ENCODE measurements around the gene PGC. TPM values are rescaled to one million over a fixed set of nuclear protein-coding genes. Genes with fewer than 3 reads are reported as not detected.

The PGC gene
- total and polyA plus RNA-seq, 2 donors (not counting 3 experiments of a cell fraction or from before 2014, with no cell fraction given) = not detected

DNA sequence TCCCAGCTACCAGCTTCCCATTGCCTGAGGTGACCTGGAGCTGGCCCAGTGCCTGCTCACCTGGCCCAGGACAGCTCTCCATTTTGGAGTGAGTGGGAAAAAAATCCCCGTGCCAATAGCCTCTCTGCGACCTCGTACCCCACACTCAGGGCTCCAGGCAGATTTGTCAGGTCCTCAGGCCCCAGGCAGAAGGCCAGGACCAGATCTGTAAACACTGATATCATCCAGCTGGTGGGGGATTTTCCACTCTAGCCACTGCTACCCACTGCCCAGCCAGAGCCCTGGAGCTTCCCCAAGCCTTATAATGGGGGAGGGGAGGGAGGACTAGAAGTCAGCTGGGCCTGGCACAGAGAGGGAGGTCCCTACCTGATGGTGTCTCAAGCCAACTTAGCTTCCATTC, 1.3 kb upstream of the PGC start:
- Histone ChIP-seq H3K4me2 (ENCODE audit: insufficient read depth, low read length) (no peak overlapping the region), H3K9ac (replicated peaks; ENCODE audit: extremely low read depth, insufficient read depth, low read length) (no peak overlapping the region), H2AFZ (ENCODE audit: low read depth, low read length) (no peak overlapping the region), H3K4me3 (replicated peaks in 1 of 3; ENCODE audit: insufficient read depth in 1 of 3, low read depth in 1 of 3, low read length in 3 of 3) (no peak overlapping the region), H3K27me3 (ENCODE audit: control insufficient read depth in 2 of 2, insufficient read depth in 2 of 2, low read length in 2 of 2) (peaks cover under 1 to 3% of the 10 kb centered on the region in 2 experiments), H3K4me1 (ENCODE audit: control insufficient read depth, extremely low read depth, insufficient read depth, low read length) (no peaks in the 10 kb centered on the region), H3K36me3 (ENCODE audit: control insufficient read depth in 2 of 2, extremely low read depth in 1 of 2, insufficient read depth in 2 of 2, low read length in 2 of 2) (no peaks in the 10 kb centered on the region), H3K27ac (ENCODE audit: insufficient read depth, low read depth, low read length) (no peak overlapping the region), H3K9me3 (replicated peaks; ENCODE audit: control insufficient read depth, insufficient read depth, low read length) (no peaks in the 10 kb centered on the region), H4K20me1 (replicated peaks; ENCODE audit: control insufficient read depth, extremely low read depth, insufficient read depth, low read length) (no peaks in the 10 kb centered on the region), H3K9me1 (replicated peaks; ENCODE audit: control insufficient read depth, extremely low read depth, insufficient read depth, low read length) (no peaks in the 10 kb centered on the region), H3K79me2 (ENCODE audit: control insufficient read depth, insufficient read depth, low read length) (no peaks in the 10 kb centered on the region)
- ChIA-PET POLR2A (no interaction called here), CTCF (interaction anchor here (1.0 kb wide), 1 partner anchor 31 kb away, joined by 3 read pairs; the partner anchor contains the start of gene FRS3)
- intact Hi-C loops (cut with micrococcal nuclease) (no loop called here), dilution Hi-C loops (cut with MboI; ENCODE audit: extremely low pct_ligation_motif_present, low sequenced_read_pairs) (no loop called here)
- FAIRE-seq = no peak
- no TSS peak for BruUV-seq (replicated peaks)
- DNase-seq (ENCODE audit: low read depth, low spot score) = no peak
- TF ChIP-seq FOS (IDR thresholded peaks at IDR 0.05; ENCODE audit: borderline replicate concordance, insufficient read depth, low read length) = no peak

DNA sequence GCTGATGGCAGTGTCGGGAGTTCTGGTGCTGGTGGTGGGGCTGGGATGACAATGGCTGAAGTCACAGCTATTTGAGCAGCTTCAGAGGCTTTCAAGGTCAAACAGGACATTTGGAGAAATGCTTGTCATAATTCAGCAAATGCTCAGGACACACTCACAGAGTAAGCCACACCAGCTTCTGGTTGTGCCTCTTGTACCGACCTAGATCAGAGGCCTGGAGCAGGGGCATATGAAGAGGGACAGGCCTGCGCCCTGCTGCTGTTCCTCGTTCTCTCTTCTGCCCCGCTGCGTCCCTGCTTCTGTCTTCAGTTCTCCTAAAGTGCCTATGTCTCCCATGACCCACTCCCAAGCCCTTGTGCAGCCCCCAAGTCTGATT, 893 bp upstream of the PGC start:
- intact Hi-C loops (cut with micrococcal nuclease) (no loop called here), dilution Hi-C loops (cut with MboI; ENCODE audit: extremely low pct_ligation_motif_present, low sequenced_read_pairs) (no loop called here)
- H3K79me2 ChIP-seq (ENCODE audit: control insufficient read depth, insufficient read depth, low read length) = no peaks in the 10 kb centered on the region
- TF ChIP-seq POLR2A (IDR thresholded peaks at IDR 0.05; ENCODE audit: low read depth, low read length) (no peak), JUN (IDR thresholded peaks at IDR 0.05; ENCODE audit: borderline replicate concordance, insufficient read depth, insufficient read length, low read depth) (no peak), GATA2 (IDR thresholded peaks at IDR 0.05; ENCODE audit: insufficient read depth, insufficient read length, low read depth, low read length) (no peak)
- TF ChIP-seq, protein P1, sequence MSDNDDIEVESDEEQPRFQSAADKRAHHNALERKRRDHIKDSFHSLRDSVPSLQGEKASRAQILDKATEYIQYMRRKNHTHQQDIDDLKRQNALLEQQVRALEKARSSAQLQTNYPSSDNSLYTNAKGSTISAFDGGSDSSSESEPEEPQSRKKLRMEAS (IDR thresholded peaks at IDR 0.05; ENCODE audit: insufficient read depth, insufficient read length) = no peak
- H3K4me2 ChIP-seq (ENCODE audit: insufficient read depth, low read length) = no peak overlapping the region
- no peaks in the 10 kb centered on the region for H3K4me1 ChIP-seq (ENCODE audit: control insufficient read depth, extremely low read depth, insufficient read depth, low read length)
- no peak overlapping the region for H3K27ac ChIP-seq (ENCODE audit: insufficient read depth, low read depth, low read length)
- no peaks in the 10 kb centered on the region for H3K9me1 ChIP-seq (replicated peaks; ENCODE audit: control insufficient read depth, extremely low read depth, insufficient read depth, low read length)
- H3K27me3 ChIP-seq (ENCODE audit: control insufficient read depth in 2 of 2, insufficient read depth in 2 of 2, low read length in 2 of 2) = peaks cover 0 to 3% of the 10 kb centered on the region in 2 experiments
- FAIRE-seq (no peak), DNase-seq (ENCODE audit: low read depth, low spot score) (no peak)
- ChIA-PET POLR2A (no interaction called here), CTCF (no interaction called here)
- H3K4me3 ChIP-seq (replicated peaks in 1 of 3; ENCODE audit: insufficient read depth in 1 of 3, low read depth in 1 of 3, low read length in 3 of 3) = no peak overlapping the region
- no peak overlapping the region for H2AFZ ChIP-seq (ENCODE audit: low read depth, low read length)
- H3K9ac ChIP-seq (replicated peaks; ENCODE audit: extremely low read depth, insufficient read depth, low read length) = no peak overlapping the region
- H4K20me1 ChIP-seq (replicated peaks; ENCODE audit: control insufficient read depth, extremely low read depth, insufficient read depth, low read length) = no peaks in the 10 kb centered on the region
- no peaks in the 10 kb centered on the region for H3K36me3 ChIP-seq (ENCODE audit: control insufficient read depth in 2 of 2, extremely low read depth in 1 of 2, insufficient read depth in 2 of 2, low read length in 2 of 2)
- H3K9me3 ChIP-seq (replicated peaks; ENCODE audit: control insufficient read depth, insufficient read depth, low read length) = no peaks in the 10 kb centered on the region
- BruUV-seq (replicated peaks) = no TSS peak

All from endothelial cell of umbilical vein (primary cell).